ENCODE measurements around the gene PLAGL1. TPM values are rescaled to one million over a fixed set of nuclear protein-coding genes. Genes with fewer than 3 reads are reported as not detected.

Gene PLAGL1
- total and polyA plus RNA-seq, 2 of the 13 experiments (the other 11 are each of a cell fraction or from before 2014, with no cell fraction given), result 0.60 to 2.3 TPM

DNA sequence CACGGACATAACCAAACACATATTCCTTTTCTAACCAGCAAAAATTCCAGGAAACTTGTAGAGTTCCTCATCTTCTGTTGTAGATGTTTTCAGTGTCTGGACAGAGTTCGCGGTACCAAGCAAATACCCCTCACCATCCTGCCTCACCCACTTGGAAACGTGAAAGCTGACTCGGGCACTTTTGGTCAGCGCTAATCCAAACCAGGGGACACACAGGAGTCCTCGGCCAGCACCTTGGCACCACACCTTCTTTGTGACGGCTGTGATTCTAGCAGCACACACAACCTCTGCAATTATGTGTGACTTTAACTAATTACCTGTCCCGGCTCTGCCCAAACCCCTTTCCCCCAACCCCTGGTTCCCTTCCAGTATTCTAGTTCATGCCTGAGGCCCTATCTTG lies 58.1 kb downstream of the PLAGL1 start:
- Histone ChIP-seq H3K27ac (ENCODE audit: extremely low read length, insufficient read depth, low read length) (no peak overlapping the region), H3K4me3 (replicated peaks in 1 of 3; ENCODE audit: insufficient read depth in 1 of 3, low read depth in 2 of 3, low read length in 3 of 3) (no peak overlapping the region), H3K4me1 (ENCODE audit: insufficient read depth, low read length) (peaks cover 16% of the 10 kb centered on the region), H3K4me2 (ENCODE audit: low read depth, low read length) (no peak overlapping the region), H2AFZ (ENCODE audit: low read length) (no peak overlapping the region), H3K79me2 (ENCODE audit: insufficient read depth, low read length) (no peaks in the 10 kb centered on the region), H3K9ac (ENCODE audit: insufficient read depth, low read depth, low read length) (no peak overlapping the region), H3K27me3 (ENCODE audit: control insufficient read depth in 1 of 2, insufficient read depth in 2 of 2, low read length in 2 of 2) (0 out of 5 replicates have a peak, but pooled peaks cover 0 to 7% of the 10 kb centered on the region in 2 experiments), H3K36me3 (replicated peaks in 1 of 2; ENCODE audit: control insufficient read depth in 1 of 2, insufficient read depth in 2 of 2, low read length in 2 of 2) (no peaks in the 10 kb centered on the region), H3K9me3 (ENCODE audit: low read length) (no peaks in the 10 kb centered on the region), H4K20me1 (ENCODE audit: insufficient read depth, low read length) (no peaks in the 10 kb centered on the region)
- ChIA-PET CTCF (ENCODE audit: low intra/inter-chr PET ratio, low total read pairs) (no interaction called here), POLR2A (no interaction called here)
- FAIRE-seq (no peak), ATAC-seq (no peak), DNase-seq (ENCODE audit: low spot score) (no peak)
- WGBS (ENCODE audit: low lambda C conversion rate), result 79% methylated on average over 9 of the region's 9 CpGs
- BruUV-seq (replicated peaks), result no TSS peak
- intact Hi-C loops (cut with micrococcal nuclease; ENCODE audit: unreplicated experiment), result no loop called here
- in situ Hi-C loops (cut with HindIII; ENCODE audit: extremely low pct_ligation_motif_present, low pct_unique_long_range_greater_than_20kb), result no loop called here
- TF ChIP-seq MAFG (CRISPR knock-in tag; IDR thresholded peaks at IDR 0.05) (no peak), ZNF598 (CRISPR knock-in tag; IDR thresholded peaks at IDR 0.05; ENCODE audit: borderline replicate concordance) (no peak), ZNF276 (CRISPR knock-in tag; IDR thresholded peaks at IDR 0.05; ENCODE audit: low read depth) (no peak), ZNF274 (CRISPR knock-in tag; IDR thresholded peaks at IDR 0.05) (no peak), ZNF567 (CRISPR knock-in tag; IDR thresholded peaks at IDR 0.05; ENCODE audit: borderline replicate concordance) (no peak), ZNF83 (CRISPR knock-in tag; IDR thresholded peaks at IDR 0.05; ENCODE audit: borderline replicate concordance) (no peak), KDM5A (IDR thresholded peaks at IDR 0.05; ENCODE audit: borderline replicate concordance, low read length) (no peak), ZSCAN22 (CRISPR knock-in tag; IDR thresholded peaks at IDR 0.05) (no peak), RFXAP (CRISPR knock-in tag; IDR thresholded peaks at IDR 0.05; ENCODE audit: borderline replicate concordance) (no peak), ZNF460 (CRISPR knock-in tag; IDR thresholded peaks at IDR 0.05; ENCODE audit: borderline replicate concordance) (no peak), SOX5 (CRISPR knock-in tag; IDR thresholded peaks at IDR 0.05; ENCODE audit: borderline replicate concordance) (no peak), WIZ (CRISPR knock-in tag; IDR thresholded peaks at IDR 0.05) (no peak), MEIS1 (CRISPR knock-in tag; IDR thresholded peaks at IDR 0.05; ENCODE audit: borderline replicate concordance) (no peak), GATAD1 (CRISPR knock-in tag; IDR thresholded peaks at IDR 0.05) (no peak)
- TF ChIP-seq, protein P1, sequence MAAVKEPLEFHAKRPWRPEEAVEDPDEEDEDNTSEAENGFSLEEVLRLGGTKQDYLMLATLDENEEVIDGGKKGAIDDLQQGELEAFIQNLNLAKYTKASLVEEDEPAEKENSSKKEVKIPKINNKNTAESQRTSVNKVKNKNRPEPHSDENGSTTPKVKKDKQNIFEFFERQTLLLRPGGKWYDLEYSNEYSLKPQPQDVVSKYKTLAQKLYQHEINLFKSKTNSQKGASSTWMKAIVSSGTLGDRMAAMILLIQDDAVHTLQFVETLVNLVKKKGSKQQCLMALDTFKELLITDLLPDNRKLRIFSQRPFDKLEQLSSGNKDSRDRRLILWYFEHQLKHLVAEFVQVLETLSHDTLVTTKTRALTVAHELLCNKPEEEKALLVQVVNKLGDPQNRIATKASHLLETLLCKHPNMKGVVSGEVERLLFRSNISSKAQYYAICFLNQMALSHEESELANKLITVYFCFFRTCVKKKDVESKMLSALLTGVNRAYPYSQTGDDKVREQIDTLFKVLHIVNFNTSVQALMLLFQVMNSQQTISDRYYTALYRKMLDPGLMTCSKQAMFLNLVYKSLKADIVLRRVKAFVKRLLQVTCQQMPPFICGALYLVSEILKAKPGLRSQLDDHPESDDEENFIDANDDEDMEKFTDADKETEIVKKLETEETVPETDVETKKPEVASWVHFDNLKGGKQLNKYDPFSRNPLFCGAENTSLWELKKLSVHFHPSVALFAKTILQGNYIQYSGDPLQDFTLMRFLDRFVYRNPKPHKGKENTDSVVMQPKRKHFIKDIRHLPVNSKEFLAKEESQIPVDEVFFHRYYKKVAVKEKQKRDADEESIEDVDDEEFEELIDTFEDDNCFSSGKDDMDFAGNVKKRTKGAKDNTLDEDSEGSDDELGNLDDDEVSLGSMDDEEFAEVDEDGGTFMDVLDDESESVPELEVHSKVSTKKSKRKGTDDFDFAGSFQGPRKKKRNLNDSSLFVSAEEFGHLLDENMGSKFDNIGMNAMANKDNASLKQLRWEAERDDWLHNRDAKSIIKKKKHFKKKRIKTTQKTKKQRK (IDR thresholded peaks at IDR 0.05; ENCODE audit: low read length), result no peak
- TF ChIP-seq, protein P2, sequence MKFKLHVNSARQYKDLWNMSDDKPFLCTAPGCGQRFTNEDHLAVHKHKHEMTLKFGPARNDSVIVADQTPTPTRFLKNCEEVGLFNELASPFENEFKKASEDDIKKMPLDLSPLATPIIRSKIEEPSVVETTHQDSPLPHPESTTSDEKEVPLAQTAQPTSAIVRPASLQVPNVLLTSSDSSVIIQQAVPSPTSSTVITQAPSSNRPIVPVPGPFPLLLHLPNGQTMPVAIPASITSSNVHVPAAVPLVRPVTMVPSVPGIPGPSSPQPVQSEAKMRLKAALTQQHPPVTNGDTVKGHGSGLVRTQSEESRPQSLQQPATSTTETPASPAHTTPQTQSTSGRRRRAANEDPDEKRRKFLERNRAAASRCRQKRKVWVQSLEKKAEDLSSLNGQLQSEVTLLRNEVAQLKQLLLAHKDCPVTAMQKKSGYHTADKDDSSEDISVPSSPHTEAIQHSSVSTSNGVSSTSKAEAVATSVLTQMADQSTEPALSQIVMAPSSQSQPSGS (CRISPR knock-in tag; IDR thresholded peaks at IDR 0.05), result no peak
- TF ChIP-seq, protein P3, sequence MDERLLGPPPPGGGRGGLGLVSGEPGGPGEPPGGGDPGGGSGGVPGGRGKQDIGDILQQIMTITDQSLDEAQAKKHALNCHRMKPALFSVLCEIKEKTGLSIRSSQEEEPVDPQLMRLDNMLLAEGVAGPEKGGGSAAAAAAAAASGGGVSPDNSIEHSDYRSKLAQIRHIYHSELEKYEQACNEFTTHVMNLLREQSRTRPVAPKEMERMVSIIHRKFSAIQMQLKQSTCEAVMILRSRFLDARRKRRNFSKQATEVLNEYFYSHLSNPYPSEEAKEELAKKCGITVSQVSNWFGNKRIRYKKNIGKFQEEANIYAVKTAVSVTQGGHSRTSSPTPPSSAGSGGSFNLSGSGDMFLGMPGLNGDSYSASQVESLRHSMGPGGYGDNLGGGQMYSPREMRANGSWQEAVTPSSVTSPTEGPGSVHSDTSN (CRISPR knock-in tag; IDR thresholded peaks at IDR 0.05), result no peak
